Endothelial cell of umbilical vein (primary cell): ENCODE measurements around the gene LHFPL6. TPM values are rescaled to one million over a fixed set of nuclear protein-coding genes. Genes with fewer than 3 reads are reported as not detected.

Source experiments
- BruUV-seq: library from RNA; stranded (reverse); fragments of 400-500 nt; replicated peaks from 2 replicates; lab custom pipeline; 2021; lab: Mats Ljungman, UMichigan
- CTCF ChIA-PET: fragments of 300-600, 350-600 bp; sonication (Branson Sonifier 250); formaldehyde crosslinking; loops from one replicate; lab custom pipeline; 2021; ENCODE audit warnings: antibody characterized with exemption, inconsistent platforms; lab: Charles Lee
- POLR2A ChIA-PET: fragments of 300-600, 350-600 bp; sonication (Branson Sonifier 250); formaldehyde crosslinking; loops from one replicate; lab custom pipeline; 2021; ENCODE audit warnings: antibody characterized with exemption, inconsistent platforms; lab: Charles Lee
- DNase-seq: peaks from one replicate; pipeline ENCODE4 v3.0.0-alpha.2; 2011; ENCODE audit warnings: low read depth, low spot score
- FAIRE-seq: peaks from 2 replicates; lab custom pipeline; 2011; peaks lifted over from hg19 to GRCh38; lab: Jason Lieb, UNC
- H2AFZ ChIP-seq: 2 replicates; pipeline ENCODE4 v1.6.0; 2012; ENCODE audit warnings: low read depth, low read length, control low read depth, inconsistent platforms
- H3K27ac ChIP-seq: 2 replicates; pipeline ENCODE4 v1.5.1; 2011; ENCODE audit warnings: low read depth, mild to moderate bottlenecking, control low read depth, low read length, moderate library complexity; ENCODE audit not compliant: insufficient read depth
- H3K27me3 ChIP-seq, 2 experiments: 2 replicates each; pipeline versions ENCODE4 v1.6.0 to v1.6.1; 2011; ENCODE audit warnings: low read length in 2 of 2, mixed read lengths in 1 of 2; ENCODE audit not compliant: control insufficient read depth in 2 of 2, insufficient read depth in 2 of 2
- H3K36me3 ChIP-seq, 2 experiments: 2 replicates in 1 of 2; 3 replicates in 1 of 2; pipeline ENCODE4 v1.5.1; 2011; ENCODE audit warnings: low read length in 2 of 2, mild to moderate bottlenecking in 1 of 2, moderate library complexity in 1 of 2; ENCODE audit not compliant: control insufficient read depth in 2 of 2, insufficient read depth in 2 of 2; ENCODE audit errors: extremely low read depth in 1 of 2
- H3K4me1 ChIP-seq: 3 replicates; pipeline ENCODE4 v1.5.1; 2011; ENCODE audit warnings: mild to moderate bottlenecking, low read length; ENCODE audit not compliant: control insufficient read depth, insufficient read depth; ENCODE audit errors: extremely low read depth
- H3K4me2 ChIP-seq: 2 replicates; pipeline ENCODE4 v1.6.1; 2011; ENCODE audit warnings: low read length, control low read depth, mixed read lengths; ENCODE audit not compliant: insufficient read depth
- H3K4me3 ChIP-seq, 3 experiments: fragments of 200-600 bp in 1 of 3; sonication (generic), shearing (Covaris generic) in 1 of 3; replicated peaks in 1 of 3; 2 replicates each; pipeline ENCODE4 v1.5.1; 2011 to 2016; ENCODE audit warnings: control low read depth in 3 of 3, low read length in 3 of 3, mild to moderate bottlenecking in 2 of 3, inconsistent platforms in 1 of 3, low read depth in 1 of 3, moderate library complexity in 1 of 3; ENCODE audit not compliant: insufficient read depth in 1 of 3
- H3K79me2 ChIP-seq: 2 replicates; pipeline ENCODE4 v1.6.0; 2012; ENCODE audit warnings: low read length, inconsistent platforms; ENCODE audit not compliant: control insufficient read depth, insufficient read depth
- H3K9ac ChIP-seq: replicated peaks from 2 replicates; pipeline ENCODE3; 2011; ENCODE audit warnings: low read length, control low read depth; ENCODE audit not compliant: insufficient read depth; ENCODE audit errors: extremely low read depth
- H3K9me1 ChIP-seq: replicated peaks from 3 replicates; pipeline ENCODE4 v1.6.0; 2011; ENCODE audit warnings: mild to moderate bottlenecking, low read length; ENCODE audit not compliant: control insufficient read depth, insufficient read depth; ENCODE audit errors: extremely low read depth
- H3K9me3 ChIP-seq: replicated peaks from 2 replicates; pipeline ENCODE4 v1.5.1; 2012; ENCODE audit warnings: low read length, inconsistent platforms; ENCODE audit not compliant: control insufficient read depth, insufficient read depth
- H4K20me1 ChIP-seq: replicated peaks from 2 replicates; pipeline ENCODE3; 2011; ENCODE audit warnings: mild to moderate bottlenecking, low read length; ENCODE audit not compliant: control insufficient read depth, insufficient read depth; ENCODE audit errors: extremely low read depth
- FOS ChIP-seq: IDR thresholded peaks from 2 replicates; pipeline ENCODE4 v1.6.1; 2011; ENCODE audit warnings: mild to moderate bottlenecking, low read length, moderate library complexity, borderline replicate concordance; ENCODE audit not compliant: insufficient read depth
- GATA2 ChIP-seq: IDR thresholded peaks from 2 replicates; pipeline ENCODE4 v1.7.0; 2011; ENCODE audit warnings: low read depth, mild to moderate bottlenecking, moderate library complexity, mixed read lengths, low read length; ENCODE audit not compliant: insufficient read length, insufficient read depth
- JUN ChIP-seq: IDR thresholded peaks from 2 replicates; pipeline ENCODE4 v1.6.1; 2011; ENCODE audit warnings: borderline replicate concordance, low read depth; ENCODE audit not compliant: insufficient read length, insufficient read depth
- MYC ChIP-seq: IDR thresholded peaks from one replicate; pipeline ENCODE4 v1.6.1; 2011; ENCODE audit warnings: mild to moderate bottlenecking, low read depth, low read length
- POLR2AphosphoS5 ChIP-seq: IDR thresholded peaks from 2 replicates; pipeline ENCODE4 v1.6.1; 2012; ENCODE audit warnings: low read depth, mild to moderate bottlenecking, control low read depth, low read length, moderate library complexity; ENCODE audit not compliant: insufficient read depth
- dilution Hi-C: fragments of 300-500 bp; cut with MboI; formaldehyde crosslinking; loops from one replicate; pipeline ENCODE4 v1.15.0; 2019; ENCODE audit warnings: low sequenced_read_pairs; ENCODE audit not compliant: extremely low pct_ligation_motif_present
- intact Hi-C: fragments of 100-400 bp; cut with micrococcal nuclease; formaldehyde crosslinking; loops from one replicate; pipeline ENCODE4 v1.10.0; 2022
- polyA plus RNA-seq, 4 experiments: library from polyadenylated mRNA; depleted of rRNA in 3 of 4; stranded (reverse) in 3 of 4; unstranded in 1 of 4; fragments of >200 nt; gene quantifications; 2 replicates each; pipeline versions ENCODE4 v1.2.1 to v1.2.3, GENCODE V29; 2011 to 2012; ENCODE audit warnings: missing spikeins in 1 of 4
- total RNA-seq: library from RNA; stranded (reverse); gene quantifications from 2 replicates; pipeline ENCODE4 v1.2.3, GENCODE V29; 2021

The LHFPL6 gene
- total and polyA plus RNA-seq, 2 donors (not counting 3 experiments of a cell fraction or from before 2014, with no cell fraction given): 17.5 to 19.4 TPM

DNA sequence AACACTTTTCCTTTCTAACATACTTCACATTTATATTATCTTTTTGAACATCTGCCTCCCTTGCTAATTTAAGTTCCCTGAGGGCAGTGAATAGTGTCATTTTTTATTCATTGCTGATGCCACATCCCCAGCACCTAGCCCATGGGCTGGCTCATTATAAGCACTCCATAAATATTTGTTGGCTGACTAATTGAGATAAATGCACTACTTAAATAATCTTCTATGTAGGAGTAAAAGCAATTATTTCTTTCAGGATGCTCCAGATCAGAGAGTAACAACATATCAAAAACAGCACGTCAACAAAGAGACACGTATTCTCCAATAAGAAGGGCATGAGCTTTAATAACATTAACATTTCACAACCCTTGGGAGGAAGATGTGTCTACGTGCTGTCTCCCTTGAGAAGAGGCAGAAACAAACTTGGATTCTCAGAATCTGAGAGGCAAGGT is 228.2 kb downstream of the LHFPL6 start:
- H3K27ac ChIP-seq: no peak overlapping the region
- no peak overlapping the region for H3K9ac ChIP-seq
- H2AFZ ChIP-seq: no peak overlapping the region
- intact Hi-C loops: no loop called here
- H3K9me3 ChIP-seq: no peaks in the 10 kb centered on the region
- no peaks in the 10 kb centered on the region for H3K36me3 ChIP-seq
- POLR2A ChIA-PET: no interaction called here
- H4K20me1 ChIP-seq: no peaks in the 10 kb centered on the region
- H3K79me2 ChIP-seq: no peaks in the 10 kb centered on the region
- FAIRE-seq: no peak
- dilution Hi-C loops: no loop called here
- H3K27me3 ChIP-seq: no peaks in the 10 kb centered on the region
- no peak for DNase-seq
- H3K4me2 ChIP-seq: no peak overlapping the region
- BruUV-seq: no TSS peak
- H3K4me3 ChIP-seq: no peak overlapping the region
- CTCF ChIA-PET: interaction anchor here (1.2 to 1.6 kb wide), 2 partner anchors 10 to 237 kb away, joined by 3 read pairs; no protein-coding TSS in a partner anchor
- H3K9me1 ChIP-seq: no peaks in the 10 kb centered on the region
- H3K4me1 ChIP-seq: no peaks in the 10 kb centered on the region
- no peak for TF ChIP-seq GATA2
- no peak for TF ChIP-seq MYC
- no peak for TF ChIP-seq JUN

DNA sequence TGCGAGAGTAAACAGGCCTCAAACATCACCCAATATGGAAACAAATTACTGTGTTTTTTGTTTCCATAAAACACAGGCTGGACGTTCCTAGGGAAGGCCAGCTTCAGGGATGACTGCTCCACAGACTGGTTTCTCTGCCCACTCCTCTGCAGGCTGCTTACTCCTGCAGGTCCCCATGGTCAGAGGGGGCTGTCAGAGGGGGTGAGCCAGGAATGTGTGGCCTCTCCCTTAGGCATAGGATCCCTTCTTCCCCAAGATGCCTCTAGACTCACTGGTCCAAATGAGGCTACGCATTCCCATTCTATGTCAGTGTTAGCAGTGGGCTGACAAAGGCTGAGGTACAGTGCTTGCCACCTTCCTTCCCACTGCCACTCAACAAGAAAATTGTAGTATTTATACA is 229.8 kb downstream of the LHFPL6 start:
- no peak overlapping the region for H3K4me2 ChIP-seq
- CTCF ChIA-PET: interaction anchor here (1.6 kb wide), 1 partner anchor 12 kb away, joined by 3 read pairs; no protein-coding TSS in a partner anchor
- intact Hi-C loops: no loop called here
- H3K79me2 ChIP-seq: no peaks in the 10 kb centered on the region
- FAIRE-seq (no peak), DNase-seq (no peak)
- no peaks in the 10 kb centered on the region for H3K27me3 ChIP-seq
- H3K9ac ChIP-seq: no peak overlapping the region
- H3K36me3 ChIP-seq: no peaks in the 10 kb centered on the region
- no peak overlapping the region for H3K27ac ChIP-seq
- POLR2A ChIA-PET: no interaction called here
- dilution Hi-C loops: no loop called here
- H2AFZ ChIP-seq: no peak overlapping the region
- no TSS peak for BruUV-seq
- TF ChIP-seq MYC (no peak), JUN (no peak), POLR2AphosphoS5 (no peak), FOS (no peak)
- no peaks in the 10 kb centered on the region for H3K4me1 ChIP-seq
- H3K9me1 ChIP-seq: no peaks in the 10 kb centered on the region
- H3K9me3 ChIP-seq: no peaks in the 10 kb centered on the region
- no peaks in the 10 kb centered on the region for H4K20me1 ChIP-seq
- H3K4me3 ChIP-seq: no peak overlapping the region
